ENCODE data around the gene GABRR2. TPM values are rescaled to one million over a fixed set of nuclear protein-coding genes. Genes with fewer than 3 reads are reported as not detected.

GABRR2 gene
- total and polyA plus RNA-seq, 4 donors, result 0.10 to 1.7 (median 0.35) TPM

DNA sequence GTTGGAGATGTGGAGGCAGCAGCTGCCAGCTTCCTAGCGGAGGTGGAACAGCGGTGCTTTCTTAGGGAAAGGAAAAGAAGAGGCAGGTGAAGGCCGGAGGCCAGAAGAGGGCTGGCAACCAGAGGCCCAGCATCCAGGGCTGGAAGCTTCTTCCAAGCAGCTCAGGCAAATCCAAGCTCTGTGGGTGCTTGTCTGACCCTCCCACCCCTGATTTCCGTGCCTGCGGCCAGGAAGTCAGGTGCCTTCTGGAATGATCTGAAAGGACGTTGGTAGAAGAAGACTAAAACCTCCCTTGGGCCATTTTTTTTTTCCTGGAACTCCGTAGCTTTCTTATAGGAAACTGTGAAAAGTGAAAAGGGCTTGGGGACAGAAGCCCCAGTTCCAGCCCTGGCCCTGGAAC lies 64.9 kb downstream of the GABRR2 start (continued):
- TF ChIP-seq, protein P1, sequence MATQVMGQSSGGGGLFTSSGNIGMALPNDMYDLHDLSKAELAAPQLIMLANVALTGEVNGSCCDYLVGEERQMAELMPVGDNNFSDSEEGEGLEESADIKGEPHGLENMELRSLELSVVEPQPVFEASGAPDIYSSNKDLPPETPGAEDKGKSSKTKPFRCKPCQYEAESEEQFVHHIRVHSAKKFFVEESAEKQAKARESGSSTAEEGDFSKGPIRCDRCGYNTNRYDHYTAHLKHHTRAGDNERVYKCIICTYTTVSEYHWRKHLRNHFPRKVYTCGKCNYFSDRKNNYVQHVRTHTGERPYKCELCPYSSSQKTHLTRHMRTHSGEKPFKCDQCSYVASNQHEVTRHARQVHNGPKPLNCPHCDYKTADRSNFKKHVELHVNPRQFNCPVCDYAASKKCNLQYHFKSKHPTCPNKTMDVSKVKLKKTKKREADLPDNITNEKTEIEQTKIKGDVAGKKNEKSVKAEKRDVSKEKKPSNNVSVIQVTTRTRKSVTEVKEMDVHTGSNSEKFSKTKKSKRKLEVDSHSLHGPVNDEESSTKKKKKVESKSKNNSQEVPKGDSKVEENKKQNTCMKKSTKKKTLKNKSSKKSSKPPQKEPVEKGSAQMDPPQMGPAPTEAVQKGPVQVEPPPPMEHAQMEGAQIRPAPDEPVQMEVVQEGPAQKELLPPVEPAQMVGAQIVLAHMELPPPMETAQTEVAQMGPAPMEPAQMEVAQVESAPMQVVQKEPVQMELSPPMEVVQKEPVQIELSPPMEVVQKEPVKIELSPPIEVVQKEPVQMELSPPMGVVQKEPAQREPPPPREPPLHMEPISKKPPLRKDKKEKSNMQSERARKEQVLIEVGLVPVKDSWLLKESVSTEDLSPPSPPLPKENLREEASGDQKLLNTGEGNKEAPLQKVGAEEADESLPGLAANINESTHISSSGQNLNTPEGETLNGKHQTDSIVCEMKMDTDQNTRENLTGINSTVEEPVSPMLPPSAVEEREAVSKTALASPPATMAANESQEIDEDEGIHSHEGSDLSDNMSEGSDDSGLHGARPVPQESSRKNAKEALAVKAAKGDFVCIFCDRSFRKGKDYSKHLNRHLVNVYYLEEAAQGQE (IDR thresholded peaks at IDR 0.05), result no peak
- TF ChIP-seq ZBTB33 (IDR thresholded peaks at IDR 0.05) (no peak), JUND (IDR thresholded peaks at IDR 0.05) (no peak)

- 82% methylated on average over 5 of the region's 5 CpGs for WGBS
- no peaks in the 10 kb centered on the region for H3K9me3 ChIP-seq (ENCODE audit: control insufficient read depth in 4 of 4, low read length in 3 of 4)
These were observed 70.7 kb downstream of the GABRR2 start for GRCh38 chr6:89244241-89244985.

More at GRCh38 chr6:89244241-89244985, 70.7 kb downstream of the GABRR2 start:
- H3K4me3 ChIP-seq (ENCODE audit: low read depth in 1 of 3, low read length in 3 of 3), result no peak overlapping the region
- no peak overlapping the region for H3K27ac ChIP-seq (ENCODE audit: low read depth in 1 of 2, low read length in 2 of 2)
- H3K36me3 ChIP-seq (ENCODE audit: control insufficient read depth in 4 of 4, insufficient read depth in 3 of 4, low read depth in 1 of 4, low read length in 3 of 4), result no peaks in the 10 kb centered on the region
- no peak for DNase-seq (ENCODE audit: low spot score)
- H3K27me3 ChIP-seq (ENCODE audit: control insufficient read depth in 4 of 4, insufficient read depth in 4 of 4, low read length in 3 of 4), result no peaks in the 10 kb centered on the region
- peaks cover 0 to 3% (median 0%) of the 10 kb centered on the region in 4 donors for H3K4me1 ChIP-seq (ENCODE audit: control insufficient read depth in 4 of 4, insufficient read depth in 4 of 4, low read length in 3 of 4)
- no peak overlapping the region for H3K9ac ChIP-seq (ENCODE audit: low read depth in 1 of 2, low read length in 2 of 2)
- TF ChIP-seq FOXA1 (IDR thresholded peaks at IDR 0.05) (no peak), TAF1 (conservative IDR thresholded peaks at IDR 0.05) (no peak), ZBTB33 (IDR thresholded peaks at IDR 0.05) (no peak), JUND (IDR thresholded peaks at IDR 0.05) (no peak), NR2F2 (IDR thresholded peaks at IDR 0.05) (no peak), YY1 (IDR thresholded peaks at IDR 0.05) (no peak), FOXA2 (IDR thresholded peaks at IDR 0.05) (no peak)
- TF ChIP-seq, protein P1 (IDR thresholded peaks at IDR 0.05), result no peak
